RKO (cell line): ENCODE results near the gene GFY.
A peak's percentile ranks its signal among the peaks of the same experiment; 100 is the strongest.
"Not testable (repeated sequence)": the region's sequence is repeated elsewhere in the genome, so short reads cannot be mapped to it uniquely, and the experiment has no call there.

Source experiments
- DNase-seq: peaks from one replicate; pipeline ENCODE4 v3.0.0-alpha.2; 2016; ENCODE audit warnings: low spot score

GFY gene

GRCh38 chr19:49470615-49470978, 45.4 kb downstream of the GFY start:
- DNase-seq = no peak

DNA sequence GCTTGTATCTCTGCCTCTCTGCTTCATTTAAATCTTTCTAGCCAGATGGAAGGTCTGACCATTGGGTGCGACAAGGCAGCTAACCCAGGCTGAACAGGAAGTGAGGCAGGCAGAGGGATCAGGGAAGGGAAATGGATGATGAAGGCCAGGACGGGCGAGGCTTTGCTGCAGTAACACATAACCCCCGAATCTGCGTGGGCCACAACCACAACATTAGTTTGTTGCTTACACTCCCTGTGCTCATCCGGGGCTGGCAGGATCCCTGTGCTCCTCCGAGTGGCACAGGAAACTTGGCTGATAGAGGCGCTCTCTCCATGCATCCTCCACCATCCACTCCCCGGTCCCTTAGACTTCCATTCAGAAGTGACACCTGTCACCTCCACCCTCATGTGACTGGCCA, 47.7 kb downstream of the GFY start:
- no peak for DNase-seq

GRCh38 chr19:49473501-49473867, 48.3 kb downstream of the GFY start:
- DNase-seq = not testable (repeated sequence)

DNA sequence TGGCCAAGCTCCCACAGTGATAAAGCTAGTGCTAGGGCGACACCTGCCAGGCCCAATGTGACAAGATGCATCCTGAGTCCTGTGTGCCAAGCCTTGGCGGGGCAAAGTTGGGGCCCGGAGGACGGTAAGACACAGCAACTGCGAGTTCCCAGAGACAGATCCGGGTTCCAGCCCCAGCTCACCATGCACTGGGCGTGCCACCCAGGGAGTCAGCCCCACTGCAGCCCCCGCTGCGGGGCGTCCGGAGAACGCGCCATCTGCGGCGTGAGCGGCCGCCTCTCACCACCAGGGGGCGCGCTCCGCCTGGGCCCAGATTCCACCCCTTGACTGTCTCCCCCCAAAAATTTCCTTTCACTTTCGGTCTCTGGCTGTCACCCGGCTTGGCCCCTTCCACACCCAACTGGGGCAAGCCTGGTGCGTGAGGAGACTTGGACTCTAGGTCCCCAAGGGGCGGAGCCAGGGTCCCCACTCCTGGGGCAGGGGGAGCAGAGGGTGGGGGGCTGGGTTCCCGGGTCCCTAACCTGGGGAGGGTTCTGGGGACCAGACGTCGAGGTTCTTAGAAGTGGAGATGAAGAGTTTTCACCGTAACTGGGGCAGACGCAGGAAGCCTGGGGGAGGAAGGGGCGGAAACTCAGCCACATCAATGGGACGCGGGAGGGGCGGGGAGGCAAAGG, 48.8 kb downstream of the GFY start, which contains the start of gene FLT3LG:
FLT3LG (plus strand) TSS at position 348 of the 674 bp plus-strand sequence. CDS start 425 bp downstream, outside the sequence.
- peak; percentile 80 for DNase-seq

- DNase-seq = no peak
Observed at GRCh38 chr19:49474542-49474924, 49.3 kb downstream of the GFY start.

DNA sequence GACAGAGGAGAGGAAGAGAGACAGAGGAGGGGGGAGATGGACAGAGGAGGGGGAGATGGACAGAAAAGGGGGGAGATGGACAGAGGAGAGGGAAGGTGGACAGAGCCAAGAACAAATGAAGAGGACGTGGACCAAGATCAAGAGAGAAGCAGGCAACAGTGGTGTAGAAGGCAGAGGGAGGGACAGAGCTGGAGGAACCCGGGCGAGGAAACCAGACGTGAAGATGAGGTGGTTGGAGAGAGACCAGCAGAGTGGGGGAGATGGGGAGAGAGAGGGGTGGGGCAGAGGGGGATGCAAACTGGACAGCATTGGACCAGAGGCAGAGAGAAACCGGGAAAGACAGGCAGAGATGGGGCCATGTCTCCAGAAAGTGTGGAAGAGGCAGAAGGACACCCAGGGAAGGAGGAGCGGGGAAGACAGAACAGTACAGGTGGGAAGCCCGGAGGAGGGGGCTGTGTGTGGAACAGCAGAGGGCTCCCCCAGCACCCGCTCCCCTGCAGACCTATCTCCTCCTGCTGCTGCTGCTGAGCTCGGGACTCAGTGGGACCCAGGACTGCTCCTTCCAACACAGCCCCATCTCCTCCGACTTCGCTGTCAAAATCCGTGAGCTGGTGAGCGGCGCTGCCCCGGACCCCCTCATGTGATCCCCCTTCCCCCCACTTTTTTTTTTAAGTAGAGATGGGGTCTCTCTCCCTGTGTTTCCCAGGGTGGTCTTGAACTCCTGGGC, 50.2 kb downstream of the GFY start:
- no peak for DNase-seq

GRCh38 chr19:49475995-49476880, 51.0 kb downstream of the GFY start:
- DNase-seq = no peak
